ENCODE data around the gene MLF2.

- no peak for TF ChIP-seq CTCF (IDR thresholded peaks at IDR 0.05)
- no peak for TF ChIP-seq POLR2A (IDR thresholded peaks at IDR 0.05)
Observed at GRCh38 chr12:6772726-6773589, 20.0 kb upstream of the MLF2 start.
